NCI-H1105 (cell line): Measurements from ENCODE around the gene ASCC2.

Experiments used
- DNase-seq: peaks from one replicate; lab custom pipeline; 2025; lab: John Stamatoyannopoulos, UW

ASCC2 gene

DNA sequence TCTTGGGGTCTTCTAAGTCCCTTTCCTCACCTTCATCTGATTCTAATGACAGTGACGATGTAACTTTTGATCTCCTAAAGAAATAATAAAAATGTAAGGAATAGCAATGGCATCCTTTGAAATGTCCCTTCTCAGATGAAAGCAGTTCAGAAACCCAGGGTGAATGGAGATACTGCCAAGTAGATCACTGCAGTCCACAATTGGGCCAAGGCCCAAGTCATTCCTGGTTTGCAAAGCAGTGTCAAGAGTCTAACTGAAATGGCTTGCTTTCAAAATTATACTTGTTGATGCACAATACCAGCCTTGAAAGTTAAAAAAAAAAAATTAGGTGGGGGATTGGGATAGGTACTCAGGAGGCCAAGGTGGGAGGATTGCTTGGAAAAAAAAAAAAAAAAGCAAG is 20.4 kb downstream of the ASCC2 start:
- no peak for DNase-seq

DNA sequence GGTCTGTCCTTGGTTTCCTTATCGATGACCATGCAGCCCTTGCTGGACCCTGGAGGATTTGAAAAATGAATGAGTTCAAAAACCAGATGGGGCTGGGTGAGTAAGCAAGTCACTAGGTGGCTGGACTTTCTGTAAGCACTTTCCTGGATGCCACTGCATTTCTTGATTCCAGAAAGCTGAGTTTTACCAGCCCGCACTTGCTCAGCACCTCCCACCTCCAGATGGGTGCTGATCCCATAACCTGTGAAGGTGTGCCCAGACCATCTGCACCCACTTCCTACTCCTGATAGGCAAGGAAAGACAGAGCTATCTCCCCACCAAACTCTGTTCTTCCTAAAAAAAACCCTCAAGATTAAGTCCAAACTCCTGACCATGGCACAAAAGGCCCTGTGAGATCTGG is 21.1 kb downstream of the ASCC2 start:
- DNase-seq, result no peak

GRCh38 chr22:29816539-29816938 is 21.5 kb downstream of the ASCC2 start:
- no peak for DNase-seq

DNA sequence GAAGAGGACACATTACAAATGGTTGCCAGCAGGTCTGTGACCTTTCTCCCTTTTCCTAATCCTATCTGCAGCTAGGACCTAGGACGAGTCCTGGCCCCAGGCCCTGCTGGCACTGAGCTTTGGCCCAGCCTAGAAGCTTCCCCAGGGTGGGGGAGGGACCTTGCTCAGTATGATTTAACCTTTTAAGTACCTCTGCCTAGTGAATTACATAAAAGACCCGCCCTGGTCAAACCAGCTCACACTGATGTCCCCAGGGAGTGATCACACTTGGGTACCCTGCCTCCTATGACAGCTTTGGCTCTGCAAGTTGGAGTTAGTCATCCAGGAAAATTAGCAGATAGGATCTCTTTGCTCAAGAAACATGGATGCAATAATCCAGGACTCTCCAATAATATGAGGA is 21.9 kb downstream of the ASCC2 start:
- DNase-seq, result no peak

DNA sequence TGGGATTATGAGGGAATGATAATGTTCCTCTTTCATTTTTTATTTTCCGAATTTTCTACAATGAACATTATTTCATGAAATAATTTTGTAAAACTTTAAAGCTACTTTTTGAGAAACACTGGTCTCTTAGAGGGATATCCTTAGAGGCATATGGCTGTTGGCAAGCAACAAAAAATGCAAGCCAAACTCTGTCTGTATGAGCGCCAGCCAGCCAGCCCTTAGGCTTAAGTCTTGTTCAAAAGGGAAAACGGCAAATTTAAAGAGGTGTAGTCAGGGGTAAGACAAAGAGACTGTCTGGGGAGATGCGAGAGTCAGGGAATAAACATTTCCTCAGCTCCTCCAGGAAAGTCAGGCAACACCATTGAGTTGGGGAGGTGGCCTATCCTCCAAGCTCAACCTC is 22.5 kb downstream of the ASCC2 start:
- DNase-seq, result no peak

- DNase-seq, result no peak
Observed at GRCh38 chr22:29814003-29814402, 24.1 kb downstream of the ASCC2 start.

GRCh38 chr22:29813563-29813962 is 24.5 kb downstream of the ASCC2 start:
- no peak for DNase-seq

GRCh38 chr22:29813126-29813525 is 24.9 kb downstream of the ASCC2 start:
- no peak for DNase-seq

GRCh38 chr22:29811377-29811776 is 26.7 kb downstream of the ASCC2 start:
- DNase-seq, result no peak

DNA sequence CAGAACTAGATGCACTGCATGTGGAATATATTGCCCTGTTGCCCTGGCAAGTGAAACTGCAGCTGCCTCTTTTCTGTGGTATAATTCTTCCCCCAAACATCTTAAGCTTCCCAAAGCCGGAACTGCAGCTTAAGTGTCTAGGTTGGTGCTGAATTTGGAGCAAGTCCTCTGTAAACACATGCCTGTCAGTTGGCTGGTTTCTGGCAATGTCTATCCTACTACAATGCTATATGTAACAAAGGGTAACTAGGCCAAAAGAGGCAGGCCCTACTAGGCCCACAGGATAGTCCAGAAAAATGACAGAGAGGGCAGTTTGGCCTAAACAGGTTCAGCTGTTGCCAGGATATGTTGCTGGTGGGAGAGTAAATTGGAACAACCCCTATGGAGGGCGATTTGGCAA is 27.9 kb downstream of the ASCC2 start:
- DNase-seq, result no peak

DNA sequence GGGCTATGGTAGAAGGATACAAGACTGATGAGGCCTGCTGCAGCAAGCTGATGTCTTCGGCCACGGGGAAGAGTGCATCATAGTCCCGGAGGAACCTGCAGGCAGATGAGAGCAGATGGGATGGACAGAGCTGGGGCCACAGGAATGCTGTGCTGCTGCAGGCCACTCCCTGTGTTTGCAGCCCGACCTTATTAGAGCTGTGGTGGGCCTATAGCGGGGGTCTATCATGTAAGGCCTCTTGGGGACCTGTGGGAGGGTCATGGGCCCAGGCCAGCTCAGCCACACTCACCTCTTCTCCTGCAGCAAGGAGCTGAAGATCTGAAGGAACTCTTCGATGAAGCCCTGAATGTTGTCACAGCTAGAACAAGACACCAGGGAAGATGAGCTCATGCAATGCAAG is 31.9 kb downstream of the ASCC2 start:
- no peak for DNase-seq

DNA sequence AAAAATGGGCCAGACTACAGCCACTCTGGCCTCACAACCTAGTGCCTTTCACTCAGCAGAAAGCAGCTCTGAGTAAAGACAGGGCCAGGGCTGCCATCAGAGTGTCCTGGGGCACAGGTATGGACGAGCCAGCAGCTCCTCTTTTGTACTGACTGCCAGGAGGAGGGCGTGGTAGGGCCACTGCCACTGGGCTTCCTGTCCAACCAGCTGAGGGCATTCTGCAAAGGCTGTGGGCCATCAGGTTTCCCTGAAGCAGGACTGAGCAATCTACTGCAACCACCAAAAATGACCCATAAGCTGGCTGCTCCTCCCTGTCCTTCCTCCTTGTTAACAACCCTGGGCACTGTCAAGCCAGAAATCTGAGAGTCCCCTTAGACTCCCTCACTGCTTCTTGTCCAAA is 33.1 kb downstream of the ASCC2 start:
- DNase-seq, result no peak

DNA sequence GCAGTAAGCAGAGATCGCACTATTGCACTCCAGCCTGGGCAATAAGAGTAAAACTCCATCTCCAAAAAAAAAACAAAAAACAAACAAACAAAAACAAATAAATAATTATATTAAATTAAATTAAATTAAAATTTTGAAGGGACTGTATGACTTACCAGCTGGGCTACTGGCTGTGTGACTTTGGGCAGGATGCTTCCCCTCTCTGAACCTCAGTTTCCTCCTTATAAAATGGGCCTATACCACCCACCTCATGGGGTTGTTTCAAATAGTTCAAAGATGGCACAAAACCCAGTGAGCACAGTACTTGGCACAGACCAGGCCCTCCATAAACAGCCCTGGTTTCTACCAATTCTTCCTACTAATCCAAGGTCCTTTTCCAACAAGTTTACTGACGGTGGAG is 34.9 kb downstream of the ASCC2 start:
- no peak for DNase-seq

- no peak for DNase-seq
Observed at GRCh38 chr22:29801796-29802195, 36.3 kb downstream of the ASCC2 start.

DNA sequence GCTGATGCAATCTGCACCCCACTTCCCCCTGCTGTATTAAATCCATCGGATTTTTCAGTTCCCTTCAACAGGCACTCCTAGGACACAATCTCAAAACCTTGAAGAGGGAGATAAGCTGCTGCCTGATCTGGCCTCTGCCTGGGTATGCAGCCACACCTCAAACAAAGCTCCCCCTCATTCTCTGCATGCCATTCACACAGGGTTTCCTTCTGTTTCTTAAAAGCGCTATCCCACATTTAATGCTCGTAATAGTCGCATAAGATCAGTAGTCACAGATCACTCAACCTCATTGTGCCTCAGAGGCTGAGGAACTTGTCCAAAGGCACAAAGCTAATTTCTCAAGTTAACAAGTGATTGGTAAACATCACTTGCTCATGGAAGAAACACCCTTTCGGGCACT is 36.9 kb downstream of the ASCC2 start:
- DNase-seq, result no peak

- DNase-seq, result no peak
Observed at GRCh38 chr22:29799217-29799680, 38.8 kb downstream of the ASCC2 start.

DNA sequence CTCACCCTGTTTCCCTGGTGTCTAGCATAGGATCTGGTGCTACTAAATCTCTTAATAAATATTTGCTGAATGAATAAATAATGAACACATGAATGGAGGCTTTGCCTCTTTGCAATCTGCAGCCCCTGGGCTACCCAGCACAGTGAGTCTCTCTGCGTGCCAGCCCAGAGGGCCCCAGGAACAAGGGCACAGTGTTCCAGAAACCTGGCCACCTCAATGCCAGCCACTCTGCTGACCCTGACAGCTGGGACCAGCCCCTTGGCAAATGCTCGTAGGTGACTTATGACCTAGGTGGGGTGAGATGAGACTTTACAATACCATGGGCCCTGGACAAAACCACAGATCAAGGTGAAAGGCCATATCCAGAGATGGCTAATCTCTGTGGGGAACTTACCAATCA is 39.3 kb downstream of the ASCC2 start:
- no peak for DNase-seq

- DNase-seq, result no peak
Observed at GRCh38 chr22:29798318-29798717, 39.8 kb downstream of the ASCC2 start.

GRCh38 chr22:29797351-29797750 is 40.7 kb downstream of the ASCC2 start:
- DNase-seq, result no peak

GRCh38 chr22:29795663-29796062 is 42.4 kb downstream of the ASCC2 start:
- DNase-seq, result no peak

GRCh38 chr22:29793396-29793795 is 44.7 kb downstream of the ASCC2 start:
- DNase-seq, result no peak

DNA sequence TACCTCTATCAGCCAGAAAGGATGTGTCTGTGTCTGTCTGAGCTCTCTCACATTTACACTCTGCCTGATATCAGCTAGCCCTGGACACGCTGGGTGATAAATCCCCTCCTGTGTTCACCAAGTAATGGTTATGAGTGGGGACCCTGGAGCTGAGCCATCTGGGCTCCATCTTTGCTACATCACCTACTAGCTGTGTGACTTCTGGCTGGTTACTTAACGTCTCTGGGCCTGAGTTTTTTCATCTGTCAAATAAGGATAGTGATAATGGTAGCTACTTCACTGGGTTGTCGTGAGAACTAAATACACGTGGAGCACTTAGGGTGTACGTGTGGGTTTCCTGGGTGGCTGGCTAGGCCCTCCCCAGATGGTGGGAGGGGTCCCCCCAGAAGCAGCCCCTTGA is 48.0 kb downstream of the ASCC2 start:
- no peak for DNase-seq

DNA sequence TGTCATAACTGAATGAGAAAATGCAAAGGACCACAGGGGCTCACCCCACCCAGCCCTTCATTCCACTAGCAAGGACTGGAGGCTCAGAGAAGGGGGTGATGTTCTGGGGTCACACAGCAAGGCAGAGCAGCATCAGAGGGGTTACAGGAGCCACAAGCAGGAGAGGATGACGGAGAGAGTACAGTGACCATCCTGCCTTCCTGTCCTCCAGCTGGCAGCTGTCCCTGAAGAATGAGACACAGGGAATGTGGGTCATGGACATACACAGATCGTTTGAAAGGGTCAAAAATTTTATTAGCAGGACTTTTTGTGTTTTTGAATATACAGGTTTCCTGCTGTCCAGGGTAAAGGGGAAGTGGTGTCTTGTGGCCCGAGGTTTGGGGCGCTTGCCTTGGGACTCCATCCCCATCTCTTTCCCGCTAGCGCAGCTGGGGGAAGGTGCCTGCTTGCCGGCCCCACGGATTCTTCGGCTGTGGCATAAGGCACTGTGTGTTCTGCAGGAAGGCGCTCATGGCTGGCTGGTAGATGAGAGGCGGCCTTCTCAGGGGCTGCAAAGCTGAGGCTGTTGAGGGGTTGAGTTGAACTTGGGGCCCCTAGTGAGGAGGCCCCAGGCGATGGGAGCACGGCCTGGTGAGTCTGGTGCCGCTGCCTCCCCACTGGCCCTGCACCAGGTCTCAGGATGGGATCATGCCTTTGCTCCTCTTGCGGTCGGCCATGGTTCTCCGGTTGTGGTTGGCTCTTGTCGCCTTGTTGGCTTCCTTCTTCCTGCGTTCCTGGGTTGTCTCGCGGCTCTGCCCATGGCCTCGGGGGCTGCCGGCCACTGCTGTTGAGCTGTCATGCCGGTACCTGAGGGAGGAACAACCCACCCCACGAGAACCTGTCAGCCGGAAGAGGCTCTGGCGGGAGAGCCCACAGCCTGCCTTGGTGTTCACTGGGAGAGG is 49.5 kb downstream of the ASCC2 start:
- no peak for DNase-seq

GRCh38 chr22:29787371-29787980 is 50.6 kb downstream of the ASCC2 start:
- DNase-seq, result no peak
